T47D (cell line): ENCODE measurements around the gene EGFR.

Experiments used
- DNase-seq, 2 experiments: peaks; one replicate each; pipeline versions ENCODE4 v3.0.0 to v3.0.0-alpha.2; 2011 to 2012; ENCODE audit warnings: low read depth in 1 of 2, low spot score in 1 of 2
- JUND ChIP-seq: IDR thresholded peaks from 2 replicates; pipeline ENCODE4 v1.6.1; 2012; ENCODE audit warnings: low read depth
- in situ Hi-C: cut with HindIII; loops from 2 replicates; pipeline ENCODE4 v1.10.0; 2016; ENCODE audit warnings: low sequenced_read_pairs, low pct_unique_long_range_greater_than_20kb

EGFR gene

GRCh38 chr7:55128693-55129394, 110.0 kb downstream of the EGFR start:
- in situ Hi-C loops: no loop called here
- no peak for DNase-seq
- no peak for TF ChIP-seq JUND

- DNase-seq: peak in 1 of 2 experiments; percentile 21
- in situ Hi-C loops: no loop called here
- no peak for TF ChIP-seq JUND
Measured at GRCh38 chr7:55129541-55130394, 111.0 kb downstream of the EGFR start.

GRCh38 chr7:55130395-55131141, 111.8 kb downstream of the EGFR start:
- in situ Hi-C loops: no loop called here
- TF ChIP-seq JUND: no peak
- DNase-seq: no peak

- in situ Hi-C loops: no loop called here
- no peak for TF ChIP-seq JUND
Measured at GRCh38 chr7:55131142-55131929, 112.5 kb downstream of the EGFR start.

GRCh38 chr7:55132550-55132889, 113.7 kb downstream of the EGFR start:
- in situ Hi-C loops: no loop called here
- no peak for DNase-seq
- TF ChIP-seq JUND: no peak

More at GRCh38 chr7:55131142-55131929, 112.5 kb downstream of the EGFR start:
- DNase-seq: no peak

- TF ChIP-seq JUND: no peak
- in situ Hi-C loops: no loop called here
- DNase-seq: no peak
Measured at GRCh38 chr7:55132890-55133551, 114.2 kb downstream of the EGFR start.

- in situ Hi-C loops: no loop called here
- TF ChIP-seq JUND: no peak
- DNase-seq: no peak
Measured at GRCh38 chr7:55133630-55134358, 115.0 kb downstream of the EGFR start.

GRCh38 chr7:55134359-55134725, 115.5 kb downstream of the EGFR start:
- no peak for TF ChIP-seq JUND
- in situ Hi-C loops: no loop called here
- DNase-seq: no peak

- DNase-seq: no peak
- in situ Hi-C loops: no loop called here
- no peak for TF ChIP-seq JUND
Measured at GRCh38 chr7:55134786-55135185, 116.0 kb downstream of the EGFR start.

GRCh38 chr7:55135462-55135861, 116.6 kb downstream of the EGFR start:
- DNase-seq: no peak
- no peak for TF ChIP-seq JUND
- in situ Hi-C loops: no loop called here

GRCh38 chr7:55138663-55139062, 119.8 kb downstream of the EGFR start:
- no peak for TF ChIP-seq JUND
- in situ Hi-C loops: no loop called here
- no peak for DNase-seq
